Nephron progenitor cell (in vitro differentiated cells): Measurements from ENCODE around the gene ATP13A1.
A peak's percentile ranks its signal among the peaks of the same experiment; 100 is the strongest.

Experiments
- DNase-seq: peaks from one replicate; pipeline ENCODE4 v3.0.0; 2021
- H3K27ac Mint-ChIP-seq: 2 replicates; pipeline ENCODE4 v1.8.0; 2021; ENCODE audit warnings: mild to moderate bottlenecking, moderate library complexity, mixed read lengths
- H3K27me3 Mint-ChIP-seq: 2 replicates; pipeline ENCODE4 v1.8.0; 2021; ENCODE audit warnings: mild to moderate bottlenecking, low read depth, mixed read lengths; ENCODE audit not compliant: poor library complexity
- H3K36me3 Mint-ChIP-seq: 2 replicates; pipeline ENCODE4 v1.8.0; 2021; ENCODE audit warnings: low read depth, mixed read lengths
- H3K4me1 Mint-ChIP-seq: 2 replicates; pipeline ENCODE4 v1.8.0; 2021; ENCODE audit warnings: mixed read lengths
- H3K4me3 Mint-ChIP-seq: 2 replicates; pipeline ENCODE4 v1.8.0; 2021; ENCODE audit warnings: mild to moderate bottlenecking, moderate library complexity, mixed read lengths
- H3K9me3 Mint-ChIP-seq: 2 replicates; pipeline ENCODE4 v1.8.0; 2021; ENCODE audit warnings: mild to moderate bottlenecking, moderate library complexity, mixed read lengths
- TF ChIP-seq, protein P1 (sequence below): fragments of 200-600 bp; sonication (generic); IDR thresholded peaks from 2 replicates; pipeline ENCODE4 v1.5.0; 2021; ENCODE audit warnings: antibody characterized with exemption

ATP13A1 gene

DNA sequence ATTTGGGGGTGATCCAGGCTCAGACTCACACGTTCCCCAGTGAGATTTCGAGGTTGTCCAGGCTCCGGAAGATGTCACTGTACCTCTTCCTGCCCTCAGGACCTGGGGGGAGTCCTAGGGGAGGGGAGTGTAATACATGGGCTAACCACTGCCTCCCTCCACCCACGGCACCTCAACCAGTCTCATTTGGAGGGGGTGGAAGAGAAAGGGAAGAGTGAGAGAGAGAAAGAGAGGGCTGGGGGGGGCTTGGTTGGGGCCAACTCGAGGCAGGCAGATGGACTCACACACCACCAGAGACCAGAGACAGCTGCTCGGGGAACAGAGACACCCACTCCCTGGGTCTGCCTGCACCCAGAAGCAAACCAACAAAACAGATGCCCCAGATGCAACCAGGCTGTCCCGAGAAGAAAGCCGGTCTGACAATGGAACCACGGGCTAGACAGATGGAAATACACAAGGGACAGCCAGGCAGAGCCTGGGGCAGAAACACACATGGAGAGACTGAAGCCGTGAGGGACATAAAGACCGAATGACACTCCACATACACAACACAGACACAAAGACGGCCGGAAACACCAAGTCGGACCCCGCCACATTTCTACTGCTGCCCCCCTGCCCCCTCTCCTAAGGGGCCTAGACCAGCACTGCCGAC lies 20.8 kb downstream of the ATP13A1 start:
- Mint-ChIP-seq H3K27ac (no peak overlapping the region), H3K4me3 (peak overlapping the region; percentile 95), H3K9me3 (no peaks in the 10 kb centered on the region), H3K27me3 (peaks cover 10% of the 10 kb centered on the region), H3K4me1 (peaks cover 14% of the 10 kb centered on the region), H3K36me3 (peaks cover 11% of the 10 kb centered on the region)
- TF ChIP-seq, protein P1, sequence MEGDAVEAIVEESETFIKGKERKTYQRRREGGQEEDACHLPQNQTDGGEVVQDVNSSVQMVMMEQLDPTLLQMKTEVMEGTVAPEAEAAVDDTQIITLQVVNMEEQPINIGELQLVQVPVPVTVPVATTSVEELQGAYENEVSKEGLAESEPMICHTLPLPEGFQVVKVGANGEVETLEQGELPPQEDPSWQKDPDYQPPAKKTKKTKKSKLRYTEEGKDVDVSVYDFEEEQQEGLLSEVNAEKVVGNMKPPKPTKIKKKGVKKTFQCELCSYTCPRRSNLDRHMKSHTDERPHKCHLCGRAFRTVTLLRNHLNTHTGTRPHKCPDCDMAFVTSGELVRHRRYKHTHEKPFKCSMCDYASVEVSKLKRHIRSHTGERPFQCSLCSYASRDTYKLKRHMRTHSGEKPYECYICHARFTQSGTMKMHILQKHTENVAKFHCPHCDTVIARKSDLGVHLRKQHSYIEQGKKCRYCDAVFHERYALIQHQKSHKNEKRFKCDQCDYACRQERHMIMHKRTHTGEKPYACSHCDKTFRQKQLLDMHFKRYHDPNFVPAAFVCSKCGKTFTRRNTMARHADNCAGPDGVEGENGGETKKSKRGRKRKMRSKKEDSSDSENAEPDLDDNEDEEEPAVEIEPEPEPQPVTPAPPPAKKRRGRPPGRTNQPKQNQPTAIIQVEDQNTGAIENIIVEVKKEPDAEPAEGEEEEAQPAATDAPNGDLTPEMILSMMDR: no peak
- DNase-seq: no peak

DNA sequence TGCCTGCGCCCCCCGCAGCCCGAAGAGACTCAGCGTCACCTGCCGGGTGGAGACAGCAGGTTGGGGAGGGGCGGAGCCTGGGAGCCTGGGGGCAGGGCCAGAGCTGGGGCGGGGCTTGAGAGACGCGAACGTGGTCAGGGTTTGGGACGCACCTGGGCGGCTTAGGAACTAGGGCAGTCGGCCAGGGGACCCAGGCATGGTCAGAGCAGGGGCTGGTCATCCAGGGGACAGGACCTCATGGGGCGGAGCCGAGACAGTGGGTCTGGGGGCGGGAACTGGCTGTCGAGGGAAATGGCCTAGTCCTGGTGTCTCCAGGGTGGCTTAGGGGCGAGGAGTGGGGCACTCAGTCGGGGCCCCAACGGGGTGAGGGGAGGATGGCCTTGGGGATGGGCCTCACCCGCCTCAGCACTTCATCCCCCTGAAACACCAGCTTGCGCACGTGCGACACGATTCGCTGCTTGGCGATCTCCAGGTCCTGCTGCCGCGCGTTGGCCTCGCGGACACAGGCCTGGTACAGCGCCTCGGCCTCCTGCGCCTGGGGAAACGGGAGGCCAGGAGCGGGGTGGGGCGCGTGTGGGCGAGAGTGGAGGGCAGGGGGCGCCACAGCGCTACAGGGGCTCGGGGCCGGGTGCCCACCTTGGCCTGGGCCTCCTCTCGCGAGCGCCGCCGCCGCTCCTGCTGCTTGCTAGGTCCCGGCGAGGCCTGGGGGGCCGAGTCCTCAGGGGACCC lies 25.8 kb downstream of the ATP13A1 start:
- TF ChIP-seq, protein P1: no peak
- H3K4me1 Mint-ChIP-seq: peaks cover 16% of the 10 kb centered on the region
- DNase-seq: no peak
- no peak overlapping the region for H3K27ac Mint-ChIP-seq
- H3K36me3 Mint-ChIP-seq: peaks cover 34% of the 10 kb centered on the region
- H3K9me3 Mint-ChIP-seq: no peaks in the 10 kb centered on the region
- H3K27me3 Mint-ChIP-seq: peaks cover 6% of the 10 kb centered on the region
- H3K4me3 Mint-ChIP-seq: no peak overlapping the region

DNA sequence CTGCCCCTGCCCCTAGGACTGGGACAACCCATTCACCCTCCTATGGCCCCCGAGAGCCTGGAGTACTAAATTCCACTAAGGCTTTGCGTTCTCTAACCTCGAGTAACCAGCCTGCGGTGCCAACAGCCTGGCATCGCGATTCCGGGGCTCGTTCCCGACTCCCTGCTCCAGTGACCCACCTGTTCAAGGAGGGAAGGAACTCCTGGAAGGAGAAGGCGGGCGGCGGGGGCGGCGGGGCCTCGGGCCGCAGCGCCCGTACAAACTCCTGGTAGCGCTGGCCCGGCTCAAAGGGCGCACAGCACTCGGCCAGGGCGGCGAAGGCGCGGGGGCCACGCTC lies 26.3 kb downstream of the ATP13A1 start:
- H3K4me1 Mint-ChIP-seq: peaks cover 10% of the 10 kb centered on the region
- TF ChIP-seq, protein P1: no peak
- peaks cover 3% of the 10 kb centered on the region for H3K27me3 Mint-ChIP-seq
- no peak overlapping the region for H3K4me3 Mint-ChIP-seq
- no peak overlapping the region for H3K27ac Mint-ChIP-seq
- peaks cover 36% of the 10 kb centered on the region for H3K36me3 Mint-ChIP-seq
- no peaks in the 10 kb centered on the region for H3K9me3 Mint-ChIP-seq
- DNase-seq: no peak

DNA sequence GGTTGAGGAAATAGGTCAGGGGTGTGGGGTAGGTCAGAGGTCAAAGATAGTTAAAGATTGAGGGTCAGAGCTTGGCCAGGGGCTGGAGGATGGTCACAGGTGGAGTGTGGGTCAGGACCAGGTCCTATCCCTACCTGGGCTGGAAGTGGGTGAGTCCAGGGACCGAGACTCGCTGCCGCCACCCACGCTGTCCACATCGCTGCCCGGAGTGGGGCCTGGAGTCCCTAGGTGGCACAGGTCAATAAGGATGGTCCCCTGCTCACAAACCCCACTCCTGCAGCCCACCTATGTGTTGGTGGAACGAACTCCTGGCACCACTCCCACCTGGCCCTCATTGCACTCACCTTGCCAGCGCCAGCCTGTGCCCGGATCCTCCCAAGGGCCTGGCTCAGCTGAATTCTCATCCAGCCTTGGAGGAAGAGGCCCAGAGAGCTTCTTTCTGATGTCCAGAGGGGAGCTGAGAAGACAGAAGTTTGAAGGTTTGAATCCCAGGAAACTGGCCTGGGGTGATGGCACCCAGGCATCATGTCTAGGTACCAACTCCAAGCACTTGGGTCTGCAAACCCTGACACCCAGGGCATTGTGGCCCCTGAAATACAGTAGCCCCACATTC lies 26.8 kb downstream of the ATP13A1 start:
- Mint-ChIP-seq H3K4me1 (peaks cover 6% of the 10 kb centered on the region), H3K36me3 (peaks cover 36% of the 10 kb centered on the region), H3K9me3 (no peaks in the 10 kb centered on the region), H3K27me3 (peaks cover 3% of the 10 kb centered on the region), H3K27ac (no peak overlapping the region), H3K4me3 (no peak overlapping the region)
- DNase-seq: no peak
- TF ChIP-seq, protein P1: no peak

DNA sequence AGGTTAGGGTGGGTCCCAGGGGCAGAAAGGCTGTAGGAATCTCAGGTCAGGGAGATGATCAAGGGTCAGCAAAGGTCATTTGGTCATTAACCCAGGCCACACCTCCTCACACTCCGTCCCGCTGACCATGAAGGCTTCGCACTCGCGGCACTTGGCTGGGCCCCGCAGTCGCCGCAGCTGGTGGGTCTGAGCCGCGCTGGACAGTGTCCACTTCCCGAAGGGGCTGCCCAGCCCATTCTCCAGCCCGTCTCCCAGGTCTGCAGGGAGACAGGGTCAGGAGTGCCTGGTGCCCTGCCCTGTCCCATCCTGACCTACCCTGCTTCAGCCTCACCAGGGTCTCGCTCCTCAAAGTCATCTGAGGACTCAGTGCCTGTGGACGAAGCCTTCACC lies 28.2 kb downstream of the ATP13A1 start:
- H3K36me3 Mint-ChIP-seq: peaks cover 36% of the 10 kb centered on the region
- DNase-seq: no peak
- peaks cover 2% of the 10 kb centered on the region for H3K27me3 Mint-ChIP-seq
- no peak overlapping the region for H3K27ac Mint-ChIP-seq
- no peak overlapping the region for H3K4me3 Mint-ChIP-seq
- TF ChIP-seq, protein P1: no peak
- H3K9me3 Mint-ChIP-seq: no peaks in the 10 kb centered on the region
- H3K4me1 Mint-ChIP-seq: peaks cover 6% of the 10 kb centered on the region
